Measurements from ENCODE around the gene LCT. TPM values are rescaled to one million over a fixed set of nuclear protein-coding genes. Genes with fewer than 3 reads are reported as not detected.
"Not testable (repeated sequence)": the region's sequence is repeated elsewhere in the genome, so short reads cannot be mapped to it uniquely, and the experiment has no call there.

LCT gene
- total RNA-seq, result 0.10 TPM

GRCh38 chr2:135836596-135837270 is at the start of gene LCT:
Gene LCT (minus strand): TSS chr2:135837184. CDS start chr2:135837169, 15 bp downstream.
- Histone ChIP-seq H3K27me3 (ENCODE audit: insufficient read depth, low read length) (no peaks in the 10 kb centered on the region), H3K4me1 (ENCODE audit: insufficient read depth, low read length) (peaks cover 3% of the 10 kb centered on the region), H3K4me3 (ENCODE audit: low read length) (no peak within 1 kb of the TSS), H3K9me3 (ENCODE audit: low read depth, low read length) (no peaks in the 10 kb centered on the region)

- H3K4me1 ChIP-seq (ENCODE audit: insufficient read depth, low read length), result peaks cover 6% of the 10 kb centered on the region
- H3K27me3 ChIP-seq (ENCODE audit: insufficient read depth, low read length), result no peaks in the 10 kb centered on the region
- H3K4me3 ChIP-seq (ENCODE audit: low read length), result no peak overlapping the region
- H3K9me3 ChIP-seq (ENCODE audit: low read depth, low read length), result no peaks in the 10 kb centered on the region
Observed at GRCh38 chr2:135885709-135886108, 48.7 kb upstream of the LCT start.

GRCh38 chr2:135882415-135882814 is 45.4 kb upstream of the LCT start:
- peaks cover 1% of the 10 kb centered on the region for H3K4me1 ChIP-seq (ENCODE audit: insufficient read depth, low read length)
- no peak overlapping the region for H3K4me3 ChIP-seq (ENCODE audit: low read length)
- no peaks in the 10 kb centered on the region for H3K27me3 ChIP-seq (ENCODE audit: insufficient read depth, low read length)
- H3K9me3 ChIP-seq (ENCODE audit: low read depth, low read length), result no peaks in the 10 kb centered on the region

- H3K27me3 ChIP-seq (ENCODE audit: insufficient read depth, low read length); H3K9me3 ChIP-seq (ENCODE audit: low read depth, low read length): not testable (repeated sequence)
- Histone ChIP-seq H3K4me1 (ENCODE audit: insufficient read depth, low read length) (peaks cover 27% of the 10 kb centered on the region), H3K4me3 (ENCODE audit: low read length) (peak overlapping the region; percentile 69)
Observed at GRCh38 chr2:135876770-135877169, 39.8 kb upstream of the LCT start.

GRCh38 chr2:135876066-135876711 is 39.2 kb upstream of the LCT start, which contains the start of gene MCM6:
Gene MCM6 (minus strand): TSS chr2:135876443. CDS start chr2:135876365, 78 bp downstream.
- no peaks in the 10 kb centered on the region for H3K27me3 ChIP-seq (ENCODE audit: insufficient read depth, low read length)
- H3K4me3 ChIP-seq (ENCODE audit: low read length), result peak within 1 kb of the TSS; percentile 69
- peaks cover 27% of the 10 kb centered on the region for H3K4me1 ChIP-seq (ENCODE audit: insufficient read depth, low read length)
- H3K9me3 ChIP-seq (ENCODE audit: low read depth, low read length), result no peaks in the 10 kb centered on the region

- H3K4me1 ChIP-seq (ENCODE audit: insufficient read depth, low read length), result peaks cover 27% of the 10 kb centered on the region
- H3K27me3 ChIP-seq (ENCODE audit: insufficient read depth, low read length), result no peaks in the 10 kb centered on the region
- no peaks in the 10 kb centered on the region for H3K9me3 ChIP-seq (ENCODE audit: low read depth, low read length)
- peak overlapping the region; percentile 69 for H3K4me3 ChIP-seq (ENCODE audit: low read length)
Observed at GRCh38 chr2:135875491-135876065, 38.6 kb upstream of the LCT start.

GRCh38 chr2:135874777-135875365 is 37.9 kb upstream of the LCT start:
- Histone ChIP-seq H3K4me3 (ENCODE audit: low read length) (no peak overlapping the region), H3K9me3 (ENCODE audit: low read depth, low read length) (no peaks in the 10 kb centered on the region), H3K27me3 (ENCODE audit: insufficient read depth, low read length) (no peaks in the 10 kb centered on the region), H3K4me1 (ENCODE audit: insufficient read depth, low read length) (peaks cover 27% of the 10 kb centered on the region)

- H3K27me3 ChIP-seq (ENCODE audit: insufficient read depth, low read length), result no peaks in the 10 kb centered on the region
- no peak overlapping the region for H3K4me3 ChIP-seq (ENCODE audit: low read length)
- H3K9me3 ChIP-seq (ENCODE audit: low read depth, low read length), result no peaks in the 10 kb centered on the region
- peaks cover 13% of the 10 kb centered on the region for H3K4me1 ChIP-seq (ENCODE audit: insufficient read depth, low read length)
Observed at GRCh38 chr2:135870571-135870970, 33.6 kb upstream of the LCT start.

- no peak overlapping the region for H3K4me3 ChIP-seq (ENCODE audit: low read length)
- no peaks in the 10 kb centered on the region for H3K4me1 ChIP-seq (ENCODE audit: insufficient read depth, low read length)
- H3K27me3 ChIP-seq (ENCODE audit: insufficient read depth, low read length), result no peaks in the 10 kb centered on the region
- H3K9me3 ChIP-seq (ENCODE audit: low read depth, low read length), result no peaks in the 10 kb centered on the region
Observed at GRCh38 chr2:135863233-135863632, 26.2 kb upstream of the LCT start.

- Histone ChIP-seq H3K9me3 (ENCODE audit: low read depth, low read length) (no peaks in the 10 kb centered on the region), H3K27me3 (ENCODE audit: insufficient read depth, low read length) (no peaks in the 10 kb centered on the region), H3K4me1 (ENCODE audit: insufficient read depth, low read length) (no peaks in the 10 kb centered on the region), H3K4me3 (ENCODE audit: low read length) (no peak overlapping the region)
Observed at GRCh38 chr2:135862718-135863117, 25.7 kb upstream of the LCT start.

GRCh38 chr2:135853401-135853800 is 16.4 kb upstream of the LCT start:
- Histone ChIP-seq H3K4me1 (ENCODE audit: insufficient read depth, low read length) (no peaks in the 10 kb centered on the region), H3K4me3 (ENCODE audit: low read length) (no peak overlapping the region), H3K9me3 (ENCODE audit: low read depth, low read length) (no peaks in the 10 kb centered on the region), H3K27me3 (ENCODE audit: insufficient read depth, low read length) (no peaks in the 10 kb centered on the region)

GRCh38 chr2:135851858-135852257 is 14.9 kb upstream of the LCT start:
- Histone ChIP-seq H3K27me3 (ENCODE audit: insufficient read depth, low read length) (no peaks in the 10 kb centered on the region), H3K4me3 (ENCODE audit: low read length) (no peak overlapping the region), H3K9me3 (ENCODE audit: low read depth, low read length) (no peaks in the 10 kb centered on the region), H3K4me1 (ENCODE audit: insufficient read depth, low read length) (no peaks in the 10 kb centered on the region)

GRCh38 chr2:135850892-135851668 is 14.1 kb upstream of the LCT start:
- no peak overlapping the region for H3K4me3 ChIP-seq (ENCODE audit: low read length)
- no peaks in the 10 kb centered on the region for H3K4me1 ChIP-seq (ENCODE audit: insufficient read depth, low read length)
- no peaks in the 10 kb centered on the region for H3K9me3 ChIP-seq (ENCODE audit: low read depth, low read length)
- H3K27me3 ChIP-seq (ENCODE audit: insufficient read depth, low read length), result no peaks in the 10 kb centered on the region

- H3K9me3 ChIP-seq (ENCODE audit: low read depth, low read length), result no peaks in the 10 kb centered on the region
- H3K4me1 ChIP-seq (ENCODE audit: insufficient read depth, low read length), result no peaks in the 10 kb centered on the region
- no peak overlapping the region for H3K4me3 ChIP-seq (ENCODE audit: low read length)
- no peaks in the 10 kb centered on the region for H3K27me3 ChIP-seq (ENCODE audit: insufficient read depth, low read length)
Observed at GRCh38 chr2:135849087-135849486, 12.1 kb upstream of the LCT start.

GRCh38 chr2:135845997-135846396 is 9.0 kb upstream of the LCT start:
- H3K9me3 ChIP-seq (ENCODE audit: low read depth, low read length), result no peaks in the 10 kb centered on the region
- H3K4me1 ChIP-seq (ENCODE audit: insufficient read depth, low read length), result no peaks in the 10 kb centered on the region
- no peaks in the 10 kb centered on the region for H3K27me3 ChIP-seq (ENCODE audit: insufficient read depth, low read length)
- no peak overlapping the region for H3K4me3 ChIP-seq (ENCODE audit: low read length)

Measured in mononuclear cell (primary cell).